HG03060 (cell line): Measurements from ENCODE around the gene MTHFS.

ENCODE experiments used
- ATAC-seq: cut with Tn5 transposase; IDR thresholded peaks from one replicate; pipeline ENCODE4 v1.9.1; 2021; ENCODE audit warnings: low read depth, moderate number of reproducible peaks; ENCODE audit not compliant: unreplicated experiment

MTHFS gene

GRCh38 chr15:79824136-79824701 lies 72.6 kb downstream of the MTHFS start:
- ATAC-seq: no peak

- no peak for ATAC-seq
Measured at GRCh38 chr15:79820820-79821219, 76.0 kb downstream of the MTHFS start.

- no peak for ATAC-seq
Measured at GRCh38 chr15:79820176-79820575, 76.6 kb downstream of the MTHFS start.

- no peak for ATAC-seq
Measured at GRCh38 chr15:79816571-79816970, 80.2 kb downstream of the MTHFS start.

- no peak for ATAC-seq
Measured at GRCh38 chr15:79815468-79815867, 81.3 kb downstream of the MTHFS start.

- ATAC-seq: no peak
Measured at GRCh38 chr15:79812541-79812940, 84.3 kb downstream of the MTHFS start.

- ATAC-seq: no peak
Measured at GRCh38 chr15:79811406-79812405, 85.1 kb downstream of the MTHFS start.

- no peak for ATAC-seq
Measured at GRCh38 chr15:79804838-79805237, 92.0 kb downstream of the MTHFS start.

GRCh38 chr15:79798311-79798710 lies 98.5 kb downstream of the MTHFS start:
- ATAC-seq: no peak
